Measurements from ENCODE around the gene ROBO1.

- TF ChIP-seq TAF1 (conservative IDR thresholded peaks at IDR 0.05) (no peak), CTCF (IDR thresholded peaks at IDR 0.05; ENCODE audit: low read depth, low read length, missing input control) (no peak), REST (IDR thresholded peaks at IDR 0.05) (no peak), SP1 (IDR thresholded peaks at IDR 0.05) (no peak), RAD21 (IDR thresholded peaks at IDR 0.05) (no peak), MAX (IDR thresholded peaks at IDR 0.05) (no peak), GABPA (IDR thresholded peaks at IDR 0.05 in 1 of 2, conservative IDR thresholded peaks at IDR 0.05 in 1 of 2) (no peak), YY1 (IDR thresholded peaks at IDR 0.05) (no peak)
Measured at GRCh38 chr3:79027593-79027992, 740.2 kb downstream of the ROBO1 start.
